HEK293T (cell line): Measurements from ENCODE around the gene SYDE2.

Experiments
- PKNOX1 ChIP-seq: fragments of 450-650 bp; IDR thresholded peaks from 2 replicates; pipeline ENCODE4 v1.6.1; 2016
- SP1 ChIP-seq: fragments of 450-650 bp; IDR thresholded peaks from 2 replicates; pipeline ENCODE4 v1.6.1; 2017
- SUZ12 ChIP-seq: fragments of 450-650 bp; IDR thresholded peaks from 2 replicates; pipeline ENCODE4 v1.6.1; 2016; ENCODE audit warnings: mild to moderate bottlenecking

DNA sequence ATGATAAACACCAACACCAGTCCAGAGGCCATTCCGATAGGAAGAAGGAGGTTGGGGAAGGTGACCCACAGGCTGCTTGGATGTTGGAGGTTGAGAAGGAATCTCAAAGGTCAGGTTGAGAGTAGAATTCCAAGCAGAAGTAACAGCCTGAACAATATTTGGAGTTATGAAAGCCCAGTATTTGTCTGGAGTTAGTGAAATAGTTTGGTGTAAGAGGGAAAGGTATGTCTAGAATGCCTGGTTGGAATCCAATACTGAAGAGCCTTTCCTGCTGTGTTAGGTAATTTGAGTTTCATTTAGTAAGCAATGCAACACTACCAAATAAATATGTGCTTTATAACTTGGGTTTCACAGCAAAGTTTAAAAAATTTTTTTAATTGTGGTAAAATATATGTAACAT lies 82.1 kb downstream of the SYDE2 start:
- TF ChIP-seq SUZ12 = no peak
- TF ChIP-seq SP1 = no peak
- no peak for TF ChIP-seq PKNOX1
